Esophagus muscularis mucosa (tissue), 4 donors: ENCODE data around the gene CDK5RAP2. TPM values are rescaled to one million over a fixed set of nuclear protein-coding genes. Genes with fewer than 3 reads are reported as not detected.

Experiments
- DNase-seq: peaks from one replicate; pipeline ENCODE4 v3.0.0-alpha.2; 2017; ENCODE audit errors: extremely low spot score
- H3K27ac ChIP-seq, 4 donors: fragments of 200-600 bp; sonication (generic); replicated peaks in 1 of 4; 1 replicate in 3 of 4; 2 replicates in 1 of 4; pipeline ENCODE4 v1.5.1; 2016 to 2019; ENCODE audit warnings: mild to moderate bottlenecking in 1 of 4
- H3K27me3 ChIP-seq, 4 donors: fragments of 200-600 bp; sonication (generic); one replicate each; pipeline versions ENCODE4 v1.5.1 to v1.6.0; 2016 to 2019
- H3K36me3 ChIP-seq, 4 donors: fragments of 200-600 bp; sonication (generic); one replicate each; pipeline ENCODE4 v1.5.1; 2016 to 2019
- H3K4me1 ChIP-seq, 4 donors: fragments of 200-600 bp; sonication (generic); one replicate each; pipeline ENCODE4 v1.5.1; 2016 to 2019
- H3K4me3 ChIP-seq, 4 donors: fragments of 200-600 bp; sonication (generic); 1 replicate in 2 of 4; 2 replicates in 2 of 4; pipeline ENCODE4 v1.5.1; 2016 to 2019; ENCODE audit warnings: mild to moderate bottlenecking in 4 of 4, moderate library complexity in 1 of 4
- H3K9me3 ChIP-seq, 4 donors: fragments of 200-600 bp; sonication (generic); 1 replicate in 3 of 4; 2 replicates in 1 of 4; pipeline ENCODE4 v1.5.1; 2016 to 2019
- CTCF ChIP-seq, 3 experiments: fragments of 200-600 bp in 2 of 3; fragments of 450-650 bp in 1 of 3; sonication (generic) in 2 of 3; IDR thresholded peaks; one replicate each; pipeline ENCODE4 v1.5.1; 2017 to 2019; ENCODE audit warnings: antibody characterized with exemption in 3 of 3, mild to moderate bottlenecking in 2 of 3, moderate library complexity in 1 of 3
- EP300 ChIP-seq: sonication (generic); formaldehyde crosslinking; IDR thresholded peaks from one replicate; pipeline ENCODE4 v1.6.1; 2017; ENCODE audit warnings: antibody characterized with exemption
- POLR2A ChIP-seq: fragments of 450-650 bp; IDR thresholded peaks from one replicate; pipeline ENCODE4 v1.6.1; 2017; ENCODE audit warnings: antibody characterized with exemption, moderate library complexity, mild to moderate bottlenecking, low read depth
- POLR2AphosphoS5 ChIP-seq, 2 donors: sonication (generic); formaldehyde crosslinking; IDR thresholded peaks; one replicate each; pipeline ENCODE4 v1.6.1; 2017; ENCODE audit warnings: antibody characterized with exemption in 2 of 2
- WGBS: methylation state at CpG from one replicate; pipeline ENCODE4 v1.1.5; 2018; 5-methylcytosine and 5-hydroxymethylcytosine counted together
- intact Hi-C: fragments of 100-400 bp; cut with DNase I; formaldehyde crosslinking; loops from one replicate; pipeline ENCODE4 v1.15.1; 2023
- total RNA-seq, 4 donors: library from RNA; depleted of rRNA; stranded (reverse); fragments of >200 nt; gene quantifications; one replicate each; pipeline versions ENCODE4 v1.1.0 to v1.2.1, GENCODE V29; 2016

Gene CDK5RAP2
- total RNA-seq, 4 donors from 2014 or later, result 34.6 to 38.6 (median 36.7) TPM

- intact Hi-C loops, result no loop called here
- peaks cover 0 to 7% (median 2%) of the 10 kb centered on the region in 4 donors for H3K4me1 ChIP-seq
- H3K27me3 ChIP-seq, result no peaks in the 10 kb centered on the region
- WGBS, result 93% methylated on average over 1 of the region's 1 CpG
- H3K36me3 ChIP-seq, result peaks cover 0 to 67% (median 30%) of the 10 kb centered on the region in 4 donors
- TF ChIP-seq EP300 (no peak), CTCF (IDR thresholded peaks at IDR 0.05) (no peak), POLR2A (no peak), POLR2AphosphoS5 (IDR thresholded peaks at IDR 0.05) (no peak)
- DNase-seq, result no peak
- no peak overlapping the region for H3K4me3 ChIP-seq
- H3K9me3 ChIP-seq, result no peaks in the 10 kb centered on the region
- H3K27ac ChIP-seq, result no peak overlapping the region
Observed at GRCh38 chr9:120561709-120562108, 18.3 kb downstream of the CDK5RAP2 start.

- Histone ChIP-seq H3K27ac (no peak overlapping the region), H3K4me1 (peaks cover 0 to 7% (median 2%) of the 10 kb centered on the region in 4 donors), H3K4me3 (no peak overlapping the region), H3K27me3 (no peaks in the 10 kb centered on the region), H3K9me3 (no peaks in the 10 kb centered on the region), H3K36me3 (peaks cover 0 to 62% (median 11%) of the 10 kb centered on the region in 4 donors)
- intact Hi-C loops, result no loop called here
- TF ChIP-seq POLR2A (no peak), EP300 (no peak), CTCF (IDR thresholded peaks at IDR 0.05) (no peak), POLR2AphosphoS5 (IDR thresholded peaks at IDR 0.05) (no peak)
- 90% methylated on average over 1 of the region's 1 CpG for WGBS
- no peak for DNase-seq
Observed at GRCh38 chr9:120559546-120559945, 20.4 kb downstream of the CDK5RAP2 start.

GRCh38 chr9:120558454-120558853 lies 21.5 kb downstream of the CDK5RAP2 start:
- H3K4me3 ChIP-seq, result no peak overlapping the region
- H3K36me3 ChIP-seq, result peaks cover 0 to 57% (median 11%) of the 10 kb centered on the region in 4 donors
- H3K27ac ChIP-seq, result no peak overlapping the region
- H3K27me3 ChIP-seq, result no peaks in the 10 kb centered on the region
- no peaks in the 10 kb centered on the region for H3K9me3 ChIP-seq
- TF ChIP-seq POLR2A (no peak), CTCF (IDR thresholded peaks at IDR 0.05) (no peak), POLR2AphosphoS5 (IDR thresholded peaks at IDR 0.05) (no peak), EP300 (no peak)
- 94% methylated on average over 3 of the region's 3 CpGs for WGBS
- DNase-seq, result no peak
- peaks cover 0 to 4% (median 2%) of the 10 kb centered on the region in 4 donors for H3K4me1 ChIP-seq
- intact Hi-C loops, result no loop called here

GRCh38 chr9:120557205-120557604 lies 22.8 kb downstream of the CDK5RAP2 start:
- WGBS, result 50% methylated on average over 2 of the region's 2 CpGs

More at GRCh38 chr9:120557205-120557604, 22.8 kb downstream of the CDK5RAP2 start:
- Histone ChIP-seq H3K9me3 (no peaks in the 10 kb centered on the region), H3K4me1 (peaks cover 0 to 3% (median 0%) of the 10 kb centered on the region in 4 donors), H3K4me3 (no peak overlapping the region), H3K27me3 (no peaks in the 10 kb centered on the region), H3K36me3 (peaks cover 0 to 45% (median 7%) of the 10 kb centered on the region in 4 donors), H3K27ac (no peak overlapping the region)
- intact Hi-C loops, result no loop called here
- no peak for DNase-seq
- TF ChIP-seq EP300 (no peak), POLR2AphosphoS5 (IDR thresholded peaks at IDR 0.05) (no peak), CTCF (IDR thresholded peaks at IDR 0.05) (no peak), POLR2A (no peak)
